ENCODE results near the gene SDK1. TPM values are rescaled to one million over a fixed set of nuclear protein-coding genes. Genes with fewer than 3 reads are reported as not detected.

SDK1 gene
- total and polyA plus RNA-seq, 2 donors (not counting 3 experiments of a cell fraction or from before 2014, with no cell fraction given): 1.6 to 3.9 TPM

- Histone ChIP-seq H3K9me1 (replicated peaks; ENCODE audit: control insufficient read depth, extremely low read depth, insufficient read depth, low read length) (no peaks in the 10 kb centered on the region), H3K27me3 (ENCODE audit: control insufficient read depth in 2 of 2, insufficient read depth in 2 of 2, low read length in 2 of 2) (no peaks in the 10 kb centered on the region), H3K36me3 (ENCODE audit: control insufficient read depth in 2 of 2, extremely low read depth in 1 of 2, insufficient read depth in 2 of 2, low read length in 2 of 2) (no peaks in the 10 kb centered on the region), H3K79me2 (ENCODE audit: control insufficient read depth, insufficient read depth, low read length) (no peaks in the 10 kb centered on the region), H3K9ac (replicated peaks; ENCODE audit: extremely low read depth, insufficient read depth, low read length) (no peak overlapping the region), H3K4me3 (replicated peaks in 1 of 3; ENCODE audit: insufficient read depth in 1 of 3, low read depth in 1 of 3, low read length in 3 of 3) (no peak overlapping the region), H3K4me1 (ENCODE audit: control insufficient read depth, extremely low read depth, insufficient read depth, low read length) (no peaks in the 10 kb centered on the region), H3K4me2 (ENCODE audit: insufficient read depth, low read length) (no peak overlapping the region), H2AFZ (ENCODE audit: low read depth, low read length) (no peak overlapping the region), H3K27ac (ENCODE audit: insufficient read depth, low read depth, low read length) (no peak overlapping the region), H3K9me3 (replicated peaks; ENCODE audit: control insufficient read depth, insufficient read depth, low read length) (peaks cover 2% of the 10 kb centered on the region), H4K20me1 (replicated peaks; ENCODE audit: control insufficient read depth, extremely low read depth, insufficient read depth, low read length) (no peaks in the 10 kb centered on the region)
- dilution Hi-C loops (cut with MboI; ENCODE audit: extremely low pct_ligation_motif_present, low sequenced_read_pairs) (no loop called here), intact Hi-C loops (cut with micrococcal nuclease) (no loop called here)
- TF ChIP-seq POLR2AphosphoS5 (IDR thresholded peaks at IDR 0.05; ENCODE audit: insufficient read depth, low read depth, low read length) (no peak), EZH2 (IDR thresholded peaks at IDR 0.05; ENCODE audit: borderline replicate concordance, low read depth, low read length, severe bottlenecking) (no peak), POLR2A (IDR thresholded peaks at IDR 0.05; ENCODE audit: low read depth, low read length) (no peak), MAX (IDR thresholded peaks at IDR 0.05; ENCODE audit: insufficient read depth, insufficient read length) (no peak), FOS (IDR thresholded peaks at IDR 0.05; ENCODE audit: borderline replicate concordance, insufficient read depth, low read length) (no peak), GATA2 (IDR thresholded peaks at IDR 0.05; ENCODE audit: insufficient read depth, insufficient read length, low read depth, low read length) (no peak), JUN (IDR thresholded peaks at IDR 0.05; ENCODE audit: borderline replicate concordance, insufficient read depth, insufficient read length, low read depth) (no peak), CTCF (IDR thresholded peaks at IDR 0.05; ENCODE audit: extremely low read depth in 1 of 2, insufficient read depth in 1 of 2, low read depth in 1 of 2, low read length in 2 of 2) (no peak), MYC (IDR thresholded peaks at IDR 0.05; ENCODE audit: low read depth, low read length) (no peak)
- FAIRE-seq (no peak), DNase-seq (ENCODE audit: low read depth, low spot score) (no peak)
- ChIA-PET POLR2A (no interaction called here), CTCF (no interaction called here)
- no TSS peak for BruUV-seq (replicated peaks)
Observed at GRCh38 chr7:4270941-4271715, 970.1 kb downstream of the SDK1 start.

Data from endothelial cell of umbilical vein (primary cell).